SJCRH30 (cell line): ENCODE measurements around the gene TCTA. TPM values are rescaled to one million over a fixed set of nuclear protein-coding genes. Genes with fewer than 3 reads are reported as not detected.
A peak's percentile ranks its signal among the peaks of the same experiment; 100 is the strongest.
"Not testable (repeated sequence)": the region's sequence is repeated elsewhere in the genome, so short reads cannot be mapped to it uniquely, and the experiment has no call there.

Experiments
- DNase-seq, 2 experiments: peaks; one replicate each; pipeline ENCODE4 v3.0.0-alpha.2; 2015 to 2020
- H3K27ac ChIP-seq: fragments of 250-450 bp; sonication (Bioruptor Pico); 2 replicates; pipeline ENCODE4 v1.5.1; 2020; ENCODE audit warnings: mild to moderate bottlenecking, moderate library complexity
- H3K27me3 ChIP-seq: fragments of 250-450 bp; sonication (Bioruptor Pico); 2 replicates; pipeline ENCODE4 v1.5.1; 2020; ENCODE audit warnings: mild to moderate bottlenecking, moderate library complexity
- H3K36me3 ChIP-seq: fragments of 250-450 bp; sonication (Bioruptor Pico); 2 replicates; pipeline ENCODE4 v1.5.1; 2020; ENCODE audit warnings: mild to moderate bottlenecking, moderate library complexity
- H3K4me1 ChIP-seq: fragments of 250-450 bp; sonication (Bioruptor Pico); 2 replicates; pipeline ENCODE4 v1.5.1; 2020; ENCODE audit warnings: mild to moderate bottlenecking, moderate library complexity
- H3K4me3 ChIP-seq: fragments of 250-450 bp; sonication (Bioruptor Pico); 2 replicates; pipeline ENCODE4 v1.5.1; 2020; ENCODE audit warnings: mild to moderate bottlenecking, moderate library complexity
- H3K9me3 ChIP-seq: fragments of 250-450 bp; sonication (Bioruptor Pico); replicated peaks from 2 replicates; pipeline ENCODE4 v1.5.1; 2020; ENCODE audit warnings: mild to moderate bottlenecking, moderate library complexity
- total RNA-seq: library from RNA; depleted of rRNA; stranded (reverse); fragments of >200 nt; shearing (Covaris generic); gene quantifications from 2 replicates; pipeline ENCODE4 v1.2.3, GENCODE V29; 2014; rRNA removed

The TCTA gene
- total RNA-seq: 12.8 and 13.1 TPM in 2 replicates

GRCh38 chr3:49411968-49412631, at the start of gene TCTA, which contains the start of gene RHOA:
Gene TCTA, plus strand, starts transcription at chr3:49412423. Its CDS starts 4 bp downstream, at chr3:49412427.
Gene RHOA, minus strand, starts transcription at chr3:49411976. Its CDS starts 36,387 bp downstream, at chr3:49375589.
- no peaks in the 10 kb centered on the region for H3K27me3 ChIP-seq
- peaks cover 29% of the 10 kb centered on the region for H3K4me1 ChIP-seq
- H3K36me3 ChIP-seq: peaks cover 6% of the 10 kb centered on the region; the same call in 1 of the 2 replicates
- peak within 1 kb of the TSS; percentile 62 for H3K27ac ChIP-seq
- DNase-seq: peak; percentile 99 to 100
- H3K4me3 ChIP-seq: peak within 1 kb of the TSS; percentile 63
- no peaks in the 10 kb centered on the region for H3K9me3 ChIP-seq

- H3K9me3 ChIP-seq: no peaks in the 10 kb centered on the region
- H3K4me3 ChIP-seq: no peak overlapping the region
- DNase-seq: no peak
- no peak overlapping the region for H3K27ac ChIP-seq
- H3K27me3 ChIP-seq: no peaks in the 10 kb centered on the region
- peaks cover 16% of the 10 kb centered on the region for H3K4me1 ChIP-seq
- peaks cover 73% of the 10 kb centered on the region for H3K36me3 ChIP-seq
These were observed 49.7 kb upstream of the TCTA start for GRCh38 chr3:49362561-49362960.

GRCh38 chr3:49370585-49371290, 41.5 kb upstream of the TCTA start:
- Histone ChIP-seq H3K4me1 (no peaks in the 10 kb centered on the region), H3K9me3 (no peaks in the 10 kb centered on the region), H3K27me3 (no peaks in the 10 kb centered on the region), H3K27ac (no peak overlapping the region), H3K36me3 (peaks cover 69% of the 10 kb centered on the region), H3K4me3 (no peak overlapping the region)
- no peak for DNase-seq

- H3K4me3 ChIP-seq: no peak overlapping the region
- H3K27ac ChIP-seq: no peak overlapping the region
- DNase-seq: no peak
- no peaks in the 10 kb centered on the region for H3K4me1 ChIP-seq
- no peaks in the 10 kb centered on the region for H3K27me3 ChIP-seq
- peaks cover 61% of the 10 kb centered on the region for H3K36me3 ChIP-seq
- H3K9me3 ChIP-seq: no peaks in the 10 kb centered on the region; the same call in 1 of the 2 replicates
These were observed 40.3 kb upstream of the TCTA start for GRCh38 chr3:49371946-49372345.

GRCh38 chr3:49377483-49377882, 34.7 kb upstream of the TCTA start:
- DNase-seq: no peak
- no peak overlapping the region for H3K27ac ChIP-seq
- H3K9me3 ChIP-seq: no peaks in the 10 kb centered on the region; the same call in 1 of the 2 replicates
- H3K4me1 ChIP-seq: peaks cover 5% of the 10 kb centered on the region
- H3K4me3 ChIP-seq: no peak overlapping the region
- no peaks in the 10 kb centered on the region for H3K27me3 ChIP-seq
- H3K36me3 ChIP-seq: peaks cover 38% of the 10 kb centered on the region

- peaks cover 30% of the 10 kb centered on the region for H3K36me3 ChIP-seq
- H3K4me1 ChIP-seq: peaks cover 5% of the 10 kb centered on the region
- no peaks in the 10 kb centered on the region; the same call in 1 of the 2 replicates for H3K9me3 ChIP-seq
- H3K4me3 ChIP-seq: no peak overlapping the region
- no peaks in the 10 kb centered on the region for H3K27me3 ChIP-seq
- peak overlapping the region; percentile 19; the same call in 1 of the 2 replicates for H3K27ac ChIP-seq
- peak; percentile 31 to 54 for DNase-seq
These were observed 33.9 kb upstream of the TCTA start for GRCh38 chr3:49378249-49378895.

GRCh38 chr3:49383387-49383786, 28.8 kb upstream of the TCTA start:
- DNase-seq: no peak
- H3K9me3 ChIP-seq: peaks cover 4% of the 10 kb centered on the region; the same call in 1 of the 2 replicates
- peaks cover 4% of the 10 kb centered on the region for H3K4me1 ChIP-seq
- no peak overlapping the region for H3K27ac ChIP-seq
- peaks cover 14% of the 10 kb centered on the region; the same call in 1 of the 2 replicates for H3K36me3 ChIP-seq
- H3K27me3 ChIP-seq: no peaks in the 10 kb centered on the region
- no peak overlapping the region for H3K4me3 ChIP-seq

- Histone ChIP-seq H3K4me1 (no peaks in the 10 kb centered on the region), H3K27me3 (no peaks in the 10 kb centered on the region), H3K9me3 (peaks cover 4% of the 10 kb centered on the region; the same call in 1 of the 2 replicates), H3K36me3 (peaks cover 7% of the 10 kb centered on the region; the same call in 1 of the 2 replicates), H3K27ac (no peak overlapping the region), H3K4me3 (no peak overlapping the region)
- no peak for DNase-seq
These were observed 26.6 kb upstream of the TCTA start for GRCh38 chr3:49385617-49386016.

GRCh38 chr3:49386056-49386756, 26.0 kb upstream of the TCTA start:
- H3K27ac ChIP-seq: no peak overlapping the region
- no peaks in the 10 kb centered on the region for H3K4me1 ChIP-seq
- H3K4me3 ChIP-seq: no peak overlapping the region
- peaks cover 4% of the 10 kb centered on the region; the same call in 1 of the 2 replicates for H3K9me3 ChIP-seq
- no peaks in the 10 kb centered on the region for H3K27me3 ChIP-seq
- peaks cover 7% of the 10 kb centered on the region; the same call in 1 of the 2 replicates for H3K36me3 ChIP-seq
- no peak for DNase-seq

- no peaks in the 10 kb centered on the region for H3K4me1 ChIP-seq
- H3K27me3 ChIP-seq: no peaks in the 10 kb centered on the region
- peaks cover 7% of the 10 kb centered on the region; the same call in 1 of the 2 replicates for H3K36me3 ChIP-seq
- H3K9me3 ChIP-seq: peaks cover 4% of the 10 kb centered on the region; the same call in 1 of the 2 replicates
- no peak overlapping the region for H3K27ac ChIP-seq
- no peak for DNase-seq
- no peak overlapping the region for H3K4me3 ChIP-seq
These were observed 24.5 kb upstream of the TCTA start for GRCh38 chr3:49387721-49388120.

GRCh38 chr3:49388289-49388820, 23.9 kb upstream of the TCTA start:
- Histone ChIP-seq H3K27me3 (no peaks in the 10 kb centered on the region), H3K9me3 (peaks cover 4% of the 10 kb centered on the region; the same call in 1 of the 2 replicates), H3K27ac (no peak overlapping the region), H3K4me3 (no peak overlapping the region), H3K4me1 (no peaks in the 10 kb centered on the region), H3K36me3 (peaks cover 7% of the 10 kb centered on the region; the same call in 1 of the 2 replicates)
- no peak for DNase-seq

GRCh38 chr3:49389297-49389696, 22.9 kb upstream of the TCTA start:
- H3K27me3 ChIP-seq: no peaks in the 10 kb centered on the region
- H3K27ac ChIP-seq: no peak overlapping the region
- H3K4me3 ChIP-seq: no peak overlapping the region
- H3K36me3 ChIP-seq: peaks cover 9% of the 10 kb centered on the region; the same call in 1 of the 2 replicates
- no peaks in the 10 kb centered on the region for H3K4me1 ChIP-seq
- peaks cover 4% of the 10 kb centered on the region; the same call in 1 of the 2 replicates for H3K9me3 ChIP-seq
- no peak for DNase-seq

GRCh38 chr3:49391310-49391709, 20.9 kb upstream of the TCTA start:
- H3K4me3 ChIP-seq, DNase-seq, H3K9me3 ChIP-seq, H3K27ac ChIP-seq, H3K4me1 ChIP-seq, H3K27me3 ChIP-seq: not testable (repeated sequence)
- H3K36me3 ChIP-seq: peaks cover 25% of the 10 kb centered on the region

- Histone ChIP-seq H3K9me3 (no peaks in the 10 kb centered on the region), H3K27me3 (no peaks in the 10 kb centered on the region), H3K36me3 (peaks cover 24% of the 10 kb centered on the region), H3K27ac (no peak overlapping the region), H3K4me1 (no peaks in the 10 kb centered on the region), H3K4me3 (no peak overlapping the region)
- DNase-seq: peak in 1 of 2 experiments; percentile 54
These were observed 14.8 kb upstream of the TCTA start for GRCh38 chr3:49397470-49397869.
